Liver (tissue), 2 donors: ENCODE measurements around the gene PIN1.

Experiments used
- CTCF ChIP-seq: fragments of 150-350 bp; IDR thresholded peaks from 2 replicates; pipeline ENCODE4 v1.5.1; 2017; ENCODE audit warnings: improper control_type of control experiment, low read depth, low read length; ENCODE audit not compliant: missing input control
- MAX ChIP-seq: IDR thresholded peaks from 2 replicates; pipeline ENCODE4 v1.6.1; 2016; ENCODE audit warnings: antibody characterized with exemption
- donor health status: healthy.

- TF ChIP-seq CTCF (no peak), MAX (no peak)
Measured at GRCh38 chr19:9860407-9860806, 25.3 kb downstream of the PIN1 start.
